ENCODE data around the gene ZNF736. TPM values are rescaled to one million over a fixed set of nuclear protein-coding genes. Genes with fewer than 3 reads are reported as not detected.

Gene ZNF736
- total and polyA plus RNA-seq, 2 of the 8 experiments (the other 6 are each of a cell fraction or from before 2014, with no cell fraction given) = not detected

GRCh38 chr7:64320547-64321513 is 7.1 kb downstream of the ZNF736 start:
- Histone ChIP-seq H4K20me1 (replicated peaks in 1 of 2; ENCODE audit: control insufficient read depth in 1 of 2, insufficient read depth in 2 of 2, low read length in 2 of 2) (no peaks in the 10 kb centered on the region), H3K27ac (ENCODE audit: low read depth, low read length) (no peak overlapping the region), H3K4me2 (ENCODE audit: insufficient read depth in 1 of 2, low read depth in 2 of 2, low read length in 2 of 2) (no peak overlapping the region), H3K4ac (replicated peaks; ENCODE audit: insufficient read length, low read depth, low read length) (no peak overlapping the region), H3K9me3 (ENCODE audit: insufficient read depth in 2 of 2, low read depth in 1 of 2, low read length in 1 of 2) (peaks cover 38 to 40% of the 10 kb centered on the region in 2 experiments), H3K4me1 (replicated peaks in 1 of 4; ENCODE audit: control insufficient read depth in 3 of 4, insufficient read depth in 4 of 4, low read length in 3 of 4) (no peaks in the 10 kb centered on the region), H2BK20ac (ENCODE audit: low read length) (no peak overlapping the region), H3K4me3 (ENCODE audit: extremely low read depth in 1 of 4, insufficient read depth in 2 of 4, low read depth in 3 of 4, low read length in 4 of 4) (no peak overlapping the region), H3K18ac (ENCODE audit: extremely low read depth, low read length) (no peak overlapping the region), H3K79me1 (ENCODE audit: low read depth, low read length) (no peaks in the 10 kb centered on the region), H2BK12ac (ENCODE audit: low read depth, low read length) (no peak overlapping the region), H2AFZ (ENCODE audit: low read length) (no peak overlapping the region), H2BK5ac (ENCODE audit: low read depth, low read length) (no peak overlapping the region), H3K79me2 (ENCODE audit: control insufficient read depth in 1 of 2, insufficient read depth in 2 of 2, low read length in 2 of 2) (no peaks in the 10 kb centered on the region), H2AK5ac (ENCODE audit: low read depth, low read length) (no peak overlapping the region), H3K23ac (ENCODE audit: insufficient read length) (no peak overlapping the region), H4K5ac (ENCODE audit: insufficient read length, low read depth, low read length) (no peak overlapping the region), H3K56ac (replicated peaks; ENCODE audit: insufficient read length, low read depth, low read length) (no peak overlapping the region), H3K27me3 (replicated peaks in 1 of 4; ENCODE audit: control insufficient read depth in 3 of 4, extremely low read depth in 1 of 4, insufficient read depth in 3 of 4, low read length in 3 of 4) (no peaks in the 10 kb centered on the region), H3K14ac (ENCODE audit: insufficient read length) (no peak overlapping the region), H2BK15ac (ENCODE audit: low read length) (no peak overlapping the region), H4K8ac (ENCODE audit: extremely low read depth, insufficient read depth, low read length) (no peak overlapping the region), H3K9ac (replicated peaks in 1 of 4; ENCODE audit: extremely low read depth in 1 of 4, low read depth in 3 of 4, low read length in 3 of 4) (no peak overlapping the region), H2BK120ac (replicated peaks; ENCODE audit: low read depth, low read length) (no peak overlapping the region), H3K36me3 (ENCODE audit: control insufficient read depth in 2 of 4, insufficient read depth in 4 of 4, low read length in 3 of 4) (no peaks in the 10 kb centered on the region), H4K91ac (replicated peaks; ENCODE audit: insufficient read length, low read length) (no peak overlapping the region), H3K23me2 (ENCODE audit: low read depth, low read length) (no peaks in the 10 kb centered on the region)
- ChIA-PET CTCF (ENCODE audit: partially characterized antibody) (interaction anchor here (0.6 kb wide), 1 partner anchor 737 kb away, joined by 4 read pairs; no protein-coding TSS in a partner anchor), POLR2A (ENCODE audit: partially characterized antibody) (no interaction called here)
- WGBS, 2 experiments (ENCODE audit: extremely low coverage in 1 of 2, insufficient coverage in 1 of 2, insufficient read length in 1 of 2, insufficient replicate concordance in 2 of 2, low coverage in 1 of 2, low lambda C conversion rate in 2 of 2, missing lambda C conversion rate in 1 of 2) = 84% methylated on average over 3 of the region's 3 CpGs; no CpG with 5 or more reads in 1 of the 2 experiments
- no peak for FAIRE-seq
- no peak for DNase-seq (ENCODE audit: low read depth in 1 of 2, low spot score in 2 of 2)

All from H1 (cell line).